H9 (cell line): ENCODE measurements around the gene SOCS3. TPM values are rescaled to one million over a fixed set of nuclear protein-coding genes. Genes with fewer than 3 reads are reported as not detected.
A peak's percentile ranks its signal among the peaks of the same experiment; 100 is the strongest.

Experiments used
- DNase-seq: peaks from one replicate; pipeline ENCODE4 v3.0.0-alpha.2; 2017
- H2AFZ ChIP-seq: one replicate; pipeline ENCODE4 v1.6.1; 2013; ENCODE audit warnings: mild to moderate bottlenecking, low read length, control low read depth, moderate library complexity
- H2AK5ac ChIP-seq: 2 replicates; pipeline ENCODE4 v1.6.1; 2013; ENCODE audit warnings: low read length, control low read depth, mixed read lengths; ENCODE audit not compliant: insufficient read length
- H2BK120ac ChIP-seq: one replicate; pipeline ENCODE4 v1.6.1; 2013; ENCODE audit warnings: low read depth, mild to moderate bottlenecking, low read length, control low read depth, inconsistent platforms; ENCODE audit not compliant: poor library complexity, severe bottlenecking
- H2BK12ac ChIP-seq: 2 replicates; pipeline ENCODE4 v1.6.1; 2013; ENCODE audit warnings: low read length, control low read depth, mixed read lengths, low read depth; ENCODE audit not compliant: insufficient read length
- H2BK15ac ChIP-seq: 2 replicates; pipeline ENCODE4 v1.6.1; 2013; ENCODE audit warnings: low read depth, low read length, control low read depth
- H2BK20ac ChIP-seq: one replicate; pipeline ENCODE4 v1.6.1; 2013; ENCODE audit warnings: low read depth, mild to moderate bottlenecking, low read length, control low read depth, inconsistent platforms; ENCODE audit not compliant: poor library complexity, severe bottlenecking
- H2BK5ac ChIP-seq: 2 replicates; pipeline ENCODE4 v1.6.1; 2013; ENCODE audit warnings: low read length, control low read depth, mixed read lengths; ENCODE audit not compliant: insufficient read length
- H3K14ac ChIP-seq: 2 replicates; pipeline ENCODE4 v1.6.1; 2013; ENCODE audit warnings: low read length, control low read depth; ENCODE audit not compliant: insufficient read depth
- H3K18ac ChIP-seq: 2 replicates; pipeline ENCODE4 v1.6.1; 2013; ENCODE audit warnings: low read depth, mild to moderate bottlenecking, mixed read lengths, low read length, control low read depth; ENCODE audit not compliant: insufficient read length
- H3K23ac ChIP-seq: 2 replicates; pipeline ENCODE4 v1.6.1; 2013; ENCODE audit warnings: low read length, control low read depth, mixed read lengths, low read depth; ENCODE audit not compliant: insufficient read length
- H3K23me2 ChIP-seq: 2 replicates; pipeline ENCODE4 v1.6.1; 2013; ENCODE audit warnings: low read depth, mild to moderate bottlenecking, mixed read lengths, low read length, control low read depth; ENCODE audit not compliant: insufficient read length, poor library complexity, severe bottlenecking
- H3K27ac ChIP-seq: 2 replicates; pipeline ENCODE4 v1.5.1; 2013; ENCODE audit warnings: low read length, control low read depth, mixed read lengths, low read depth; ENCODE audit not compliant: insufficient read length
- H3K27me3 ChIP-seq: 2 replicates; pipeline ENCODE4 v1.6.1; 2013; ENCODE audit warnings: low read length, control low read depth, inconsistent platforms; ENCODE audit not compliant: insufficient read depth
- H3K4ac ChIP-seq: 2 replicates; pipeline ENCODE4 v1.6.1; 2013; ENCODE audit warnings: low read depth, mild to moderate bottlenecking, control low read depth, inconsistent platforms, low read length, moderate library complexity
- H3K4me1 ChIP-seq: 2 replicates; pipeline ENCODE4 v1.6.1; 2013; ENCODE audit warnings: low read length, control low read depth, inconsistent platforms; ENCODE audit not compliant: insufficient read depth
- H3K4me2 ChIP-seq: 2 replicates; pipeline ENCODE4 v1.6.1; 2013; ENCODE audit warnings: low read length, control low read depth, mixed read lengths; ENCODE audit not compliant: insufficient read length, insufficient read depth
- H3K56ac ChIP-seq: 2 replicates; pipeline ENCODE4 v1.6.1; 2013; ENCODE audit warnings: low read depth, mild to moderate bottlenecking, mixed read lengths, low read length, control low read depth; ENCODE audit not compliant: insufficient read length
- H3K79me1 ChIP-seq: 2 replicates; pipeline ENCODE4 v1.6.1; 2013; ENCODE audit warnings: low read depth, mild to moderate bottlenecking, moderate library complexity, low read length, control low read depth, inconsistent platforms; ENCODE audit not compliant: insufficient read depth, poor library complexity, severe bottlenecking
- H3K79me2 ChIP-seq: 2 replicates; pipeline ENCODE4 v1.6.1; 2013; ENCODE audit warnings: low read length, control low read depth, inconsistent platforms; ENCODE audit not compliant: insufficient read depth
- H3K9ac ChIP-seq: 2 replicates; pipeline ENCODE4 v1.6.1; 2013; ENCODE audit warnings: low read length, control low read depth, mixed read lengths; ENCODE audit not compliant: insufficient read length; ENCODE audit errors: extremely low read depth
- H3K9me3 ChIP-seq: one replicate; pipeline ENCODE4 v1.6.1; 2013; ENCODE audit warnings: low read depth, low read length, inconsistent platforms; ENCODE audit not compliant: control insufficient read depth
- H3T11ph ChIP-seq: one replicate; pipeline ENCODE4 v1.6.1; 2013; ENCODE audit warnings: mild to moderate bottlenecking, low read length, control low read depth, inconsistent platforms
- H4K20me1 ChIP-seq: one replicate; pipeline ENCODE4 v1.6.1; 2013; ENCODE audit not compliant: control insufficient read depth, insufficient read length, insufficient read depth
- H4K5ac ChIP-seq: 2 replicates; pipeline ENCODE4 v1.6.1; 2013; ENCODE audit warnings: low read depth, mild to moderate bottlenecking, mixed read lengths, low read length, control low read depth; ENCODE audit not compliant: insufficient read length
- H4K8ac ChIP-seq: replicated peaks from 2 replicates; pipeline ENCODE4 v1.6.1; 2013; ENCODE audit warnings: low read length, control low read depth, mixed read lengths, low read depth; ENCODE audit not compliant: insufficient read length
- H4K91ac ChIP-seq: 2 replicates; pipeline ENCODE4 v1.6.1; 2013; ENCODE audit warnings: low read depth, mild to moderate bottlenecking, moderate library complexity, mixed read lengths, low read length, control low read depth; ENCODE audit not compliant: insufficient read length
- H3K27ac Mint-ChIP-seq, 3 experiments: 2 replicates in 2 of 3; 3 replicates in 1 of 3; pipeline ENCODE4 v1.8.0; 2020 to 2021; ENCODE audit warnings: mixed read lengths in 3 of 3, mild to moderate bottlenecking in 1 of 3, moderate library complexity in 1 of 3
- H3K27me3 Mint-ChIP-seq: 2 replicates; pipeline ENCODE4 v1.8.0; 2021; ENCODE audit warnings: low read depth, mild to moderate bottlenecking, moderate library complexity, mixed read lengths
- H3K36me3 Mint-ChIP-seq, 3 experiments: 2 replicates in 2 of 3; 3 replicates in 1 of 3; pipeline ENCODE4 v1.8.0; 2020 to 2021; ENCODE audit warnings: low read depth in 3 of 3, mixed read lengths in 3 of 3; ENCODE audit not compliant: insufficient read depth in 1 of 3
- H3K4me1 Mint-ChIP-seq, 2 experiments: 2 replicates each; pipeline ENCODE4 v1.8.0; 2020; ENCODE audit warnings: mixed read lengths in 2 of 2
- H3K4me3 Mint-ChIP-seq, 2 experiments: 2 replicates in 1 of 2; 3 replicates in 1 of 2; pipeline ENCODE4 v1.8.0; 2020 to 2021; ENCODE audit warnings: mild to moderate bottlenecking in 2 of 2, mixed read lengths in 2 of 2, moderate library complexity in 1 of 2
- H3K9me3 Mint-ChIP-seq, 2 experiments: 2 replicates in 1 of 2; 3 replicates in 1 of 2; pipeline ENCODE4 v1.8.0; 2020; ENCODE audit warnings: mild to moderate bottlenecking in 2 of 2, mixed read lengths in 2 of 2, moderate library complexity in 1 of 2
- CTCF ChIP-seq: fragments of 200-600 bp; sonication (generic); conservative IDR thresholded peaks from 3 replicates; pipeline ENCODE4 v1.8.0; 2021; ENCODE audit warnings: antibody characterized with exemption, mild to moderate bottlenecking
- WGBS: extraction: QIAGEN DNeasy Blood & Tissue Kit; methylation state at CpG from one replicate; pipeline ENCODE4 v1.1.7; 2013; ENCODE audit warnings: missing lambda C conversion rate, low lambda C conversion rate, mixed read lengths; ENCODE audit not compliant: insufficient read length; ENCODE audit errors: extremely low coverage; 5-methylcytosine and 5-hydroxymethylcytosine counted together
- total RNA-seq: library from RNA; stranded (reverse); gene quantifications from 2 replicates; pipeline ENCODE4 v1.2.1, GENCODE V29; 2021

Gene SOCS3
- total RNA-seq, 1 experiment from 2014 or later: 9.5 TPM

- Histone ChIP-seq H4K91ac (no peak overlapping the region), H2BK120ac (no peak overlapping the region), H2BK15ac (no peak overlapping the region), H3K27me3 (no peaks in the 10 kb centered on the region), H2AFZ (no peak overlapping the region), H3K18ac (peak overlapping the region; percentile 60), H3K56ac (no peak overlapping the region), H3K79me2 (no peaks in the 10 kb centered on the region), H3K4me1 (peaks cover 7% of the 10 kb centered on the region; the same call in 1 of the 2 replicates), H2BK20ac (no peak overlapping the region), H3K9ac (no peak overlapping the region), H3K79me1 (no peaks in the 10 kb centered on the region), H4K20me1 (no peaks in the 10 kb centered on the region), H3K4ac (no peak overlapping the region), H3K4me2 (peak overlapping the region; percentile 20), H3K23ac (no peak overlapping the region), H3K27ac (no peak overlapping the region), H3K9me3 (no peaks in the 10 kb centered on the region), H2AK5ac (no peak overlapping the region), H2BK12ac (no peak overlapping the region), H3K14ac (peak overlapping the region; percentile 36; the same call in 1 of the 2 replicates), H4K5ac (no peak overlapping the region), H4K8ac (no peak overlapping the region), H3K23me2 (no peaks in the 10 kb centered on the region), H2BK5ac (no peak overlapping the region), H3T11ph (no peak overlapping the region)
- TF ChIP-seq CTCF: no peak
- no peak overlapping the region for H3K4me3 Mint-ChIP-seq
- no peak for DNase-seq
- H3K27ac Mint-ChIP-seq: no peak overlapping the region
- H3K36me3 Mint-ChIP-seq: no peaks in the 10 kb centered on the region
- WGBS: no CpG with 5 or more reads among the region's 7 CpGs
- H3K4me1 Mint-ChIP-seq: peaks cover 24 to 33% of the 10 kb centered on the region in 2 experiments
- peaks cover 2% of the 10 kb centered on the region; the same call in 1 of the 2 replicates for H3K27me3 Mint-ChIP-seq
- H3K9me3 Mint-ChIP-seq: no peaks in the 10 kb centered on the region
Measured at GRCh38 chr17:78323826-78324390, 36.0 kb downstream of the SOCS3 start.
